NCI-H187 (cell line): ENCODE measurements around the gene TRAF2.
"Not testable (repeated sequence)": the region's sequence is repeated elsewhere in the genome, so short reads cannot be mapped to it uniquely, and the experiment has no call there.

Experiments
- DNase-seq, 2 experiments: peaks; one replicate each; lab custom pipeline; 2025; lab: John Stamatoyannopoulos, UW

The TRAF2 gene

GRCh38 chr9:136857581-136858412 lies 28.5 kb upstream of the TRAF2 start:
- DNase-seq = no peak

GRCh38 chr9:136858452-136858843 lies 27.9 kb upstream of the TRAF2 start:
- DNase-seq = no peak

GRCh38 chr9:136858844-136859757 lies 27.2 kb upstream of the TRAF2 start:
- DNase-seq = no peak

GRCh38 chr9:136860529-136860928 lies 25.8 kb upstream of the TRAF2 start:
- no peak for DNase-seq

- no peak for DNase-seq
Measured at GRCh38 chr9:136860933-136861873, 25.1 kb upstream of the TRAF2 start.

GRCh38 chr9:136861874-136862457 lies 24.4 kb upstream of the TRAF2 start:
- no peak for DNase-seq

GRCh38 chr9:136862849-136863622 lies 23.3 kb upstream of the TRAF2 start:
- DNase-seq = no peak

- no peak for DNase-seq
Measured at GRCh38 chr9:136863623-136864273, 22.6 kb upstream of the TRAF2 start.

- DNase-seq = no peak
Measured at GRCh38 chr9:136865041-136865767, 21.1 kb upstream of the TRAF2 start.

- DNase-seq = no peak
Measured at GRCh38 chr9:136865768-136866103, 20.6 kb upstream of the TRAF2 start.

GRCh38 chr9:136866898-136867421 lies 19.4 kb upstream of the TRAF2 start:
- DNase-seq = not testable (repeated sequence)

- no peak for DNase-seq
Measured at GRCh38 chr9:136867480-136867879, 18.8 kb upstream of the TRAF2 start.

GRCh38 chr9:136867917-136868316 lies 18.4 kb upstream of the TRAF2 start:
- no peak for DNase-seq

GRCh38 chr9:136868644-136869043 lies 17.7 kb upstream of the TRAF2 start:
- no peak for DNase-seq

- not testable (repeated sequence) for DNase-seq
Measured at GRCh38 chr9:136869611-136870010, 16.7 kb upstream of the TRAF2 start.

GRCh38 chr9:136875155-136875554 lies 11.2 kb upstream of the TRAF2 start:
- no peak for DNase-seq

- DNase-seq = no peak
Measured at GRCh38 chr9:136876476-136876875, 9.8 kb upstream of the TRAF2 start.

GRCh38 chr9:136880651-136881050 lies 5.7 kb upstream of the TRAF2 start:
- DNase-seq = no peak

GRCh38 chr9:136881691-136882108 lies 4.6 kb upstream of the TRAF2 start:
- DNase-seq = no peak
